H9 (cell line): ENCODE measurements around the gene FAM76B. TPM values are rescaled to one million over a fixed set of nuclear protein-coding genes. Genes with fewer than 3 reads are reported as not detected.

Source experiments
- DNase-seq: peaks from one replicate; pipeline ENCODE4 v3.0.0-alpha.2; 2017
- H2AFZ ChIP-seq: one replicate; pipeline ENCODE4 v1.6.1; 2013; ENCODE audit warnings: mild to moderate bottlenecking, low read length, control low read depth, moderate library complexity
- H2AK5ac ChIP-seq: 2 replicates; pipeline ENCODE4 v1.6.1; 2013; ENCODE audit warnings: low read length, control low read depth, mixed read lengths; ENCODE audit not compliant: insufficient read length
- H2BK120ac ChIP-seq: one replicate; pipeline ENCODE4 v1.6.1; 2013; ENCODE audit warnings: low read depth, mild to moderate bottlenecking, low read length, control low read depth, inconsistent platforms; ENCODE audit not compliant: poor library complexity, severe bottlenecking
- H2BK12ac ChIP-seq: 2 replicates; pipeline ENCODE4 v1.6.1; 2013; ENCODE audit warnings: low read length, control low read depth, mixed read lengths, low read depth; ENCODE audit not compliant: insufficient read length
- H2BK15ac ChIP-seq: 2 replicates; pipeline ENCODE4 v1.6.1; 2013; ENCODE audit warnings: low read depth, low read length, control low read depth
- H2BK20ac ChIP-seq: one replicate; pipeline ENCODE4 v1.6.1; 2013; ENCODE audit warnings: low read depth, mild to moderate bottlenecking, low read length, control low read depth, inconsistent platforms; ENCODE audit not compliant: poor library complexity, severe bottlenecking
- H2BK5ac ChIP-seq: 2 replicates; pipeline ENCODE4 v1.6.1; 2013; ENCODE audit warnings: low read length, control low read depth, mixed read lengths; ENCODE audit not compliant: insufficient read length
- H3K14ac ChIP-seq: 2 replicates; pipeline ENCODE4 v1.6.1; 2013; ENCODE audit warnings: low read length, control low read depth; ENCODE audit not compliant: insufficient read depth
- H3K18ac ChIP-seq: 2 replicates; pipeline ENCODE4 v1.6.1; 2013; ENCODE audit warnings: low read depth, mild to moderate bottlenecking, mixed read lengths, low read length, control low read depth; ENCODE audit not compliant: insufficient read length
- H3K23ac ChIP-seq: 2 replicates; pipeline ENCODE4 v1.6.1; 2013; ENCODE audit warnings: low read length, control low read depth, mixed read lengths, low read depth; ENCODE audit not compliant: insufficient read length
- H3K23me2 ChIP-seq: 2 replicates; pipeline ENCODE4 v1.6.1; 2013; ENCODE audit warnings: low read depth, mild to moderate bottlenecking, mixed read lengths, low read length, control low read depth; ENCODE audit not compliant: insufficient read length, poor library complexity, severe bottlenecking
- H3K27ac ChIP-seq: 2 replicates; pipeline ENCODE4 v1.5.1; 2013; ENCODE audit warnings: low read length, control low read depth, mixed read lengths, low read depth; ENCODE audit not compliant: insufficient read length
- H3K27me3 ChIP-seq: 2 replicates; pipeline ENCODE4 v1.6.1; 2013; ENCODE audit warnings: low read length, control low read depth, inconsistent platforms; ENCODE audit not compliant: insufficient read depth
- H3K4ac ChIP-seq: 2 replicates; pipeline ENCODE4 v1.6.1; 2013; ENCODE audit warnings: low read depth, mild to moderate bottlenecking, control low read depth, inconsistent platforms, low read length, moderate library complexity
- H3K4me1 ChIP-seq: 2 replicates; pipeline ENCODE4 v1.6.1; 2013; ENCODE audit warnings: low read length, control low read depth, inconsistent platforms; ENCODE audit not compliant: insufficient read depth
- H3K4me2 ChIP-seq: 2 replicates; pipeline ENCODE4 v1.6.1; 2013; ENCODE audit warnings: low read length, control low read depth, mixed read lengths; ENCODE audit not compliant: insufficient read length, insufficient read depth
- H3K56ac ChIP-seq: 2 replicates; pipeline ENCODE4 v1.6.1; 2013; ENCODE audit warnings: low read depth, mild to moderate bottlenecking, mixed read lengths, low read length, control low read depth; ENCODE audit not compliant: insufficient read length
- H3K79me1 ChIP-seq: 2 replicates; pipeline ENCODE4 v1.6.1; 2013; ENCODE audit warnings: low read depth, mild to moderate bottlenecking, moderate library complexity, low read length, control low read depth, inconsistent platforms; ENCODE audit not compliant: insufficient read depth, poor library complexity, severe bottlenecking
- H3K79me2 ChIP-seq: 2 replicates; pipeline ENCODE4 v1.6.1; 2013; ENCODE audit warnings: low read length, control low read depth, inconsistent platforms; ENCODE audit not compliant: insufficient read depth
- H3K9ac ChIP-seq: 2 replicates; pipeline ENCODE4 v1.6.1; 2013; ENCODE audit warnings: low read length, control low read depth, mixed read lengths; ENCODE audit not compliant: insufficient read length; ENCODE audit errors: extremely low read depth
- H3K9me3 ChIP-seq: one replicate; pipeline ENCODE4 v1.6.1; 2013; ENCODE audit warnings: low read depth, low read length, inconsistent platforms; ENCODE audit not compliant: control insufficient read depth
- H3T11ph ChIP-seq: one replicate; pipeline ENCODE4 v1.6.1; 2013; ENCODE audit warnings: mild to moderate bottlenecking, low read length, control low read depth, inconsistent platforms
- H4K20me1 ChIP-seq: one replicate; pipeline ENCODE4 v1.6.1; 2013; ENCODE audit not compliant: control insufficient read depth, insufficient read length, insufficient read depth
- H4K5ac ChIP-seq: 2 replicates; pipeline ENCODE4 v1.6.1; 2013; ENCODE audit warnings: low read depth, mild to moderate bottlenecking, mixed read lengths, low read length, control low read depth; ENCODE audit not compliant: insufficient read length
- H4K8ac ChIP-seq: replicated peaks from 2 replicates; pipeline ENCODE4 v1.6.1; 2013; ENCODE audit warnings: low read length, control low read depth, mixed read lengths, low read depth; ENCODE audit not compliant: insufficient read length
- H4K91ac ChIP-seq: 2 replicates; pipeline ENCODE4 v1.6.1; 2013; ENCODE audit warnings: low read depth, mild to moderate bottlenecking, moderate library complexity, mixed read lengths, low read length, control low read depth; ENCODE audit not compliant: insufficient read length
- H3K27ac Mint-ChIP-seq, 3 experiments: 2 replicates in 2 of 3; 3 replicates in 1 of 3; pipeline ENCODE4 v1.8.0; 2020 to 2021; ENCODE audit warnings: mixed read lengths in 3 of 3, mild to moderate bottlenecking in 1 of 3, moderate library complexity in 1 of 3
- H3K27me3 Mint-ChIP-seq: 2 replicates; pipeline ENCODE4 v1.8.0; 2021; ENCODE audit warnings: low read depth, mild to moderate bottlenecking, moderate library complexity, mixed read lengths
- H3K36me3 Mint-ChIP-seq, 3 experiments: 2 replicates in 2 of 3; 3 replicates in 1 of 3; pipeline ENCODE4 v1.8.0; 2020 to 2021; ENCODE audit warnings: low read depth in 3 of 3, mixed read lengths in 3 of 3; ENCODE audit not compliant: insufficient read depth in 1 of 3
- H3K4me1 Mint-ChIP-seq, 2 experiments: 2 replicates each; pipeline ENCODE4 v1.8.0; 2020; ENCODE audit warnings: mixed read lengths in 2 of 2
- H3K4me3 Mint-ChIP-seq, 2 experiments: 2 replicates in 1 of 2; 3 replicates in 1 of 2; pipeline ENCODE4 v1.8.0; 2020 to 2021; ENCODE audit warnings: mild to moderate bottlenecking in 2 of 2, mixed read lengths in 2 of 2, moderate library complexity in 1 of 2
- H3K9me3 Mint-ChIP-seq, 2 experiments: 2 replicates in 1 of 2; 3 replicates in 1 of 2; pipeline ENCODE4 v1.8.0; 2020; ENCODE audit warnings: mild to moderate bottlenecking in 2 of 2, mixed read lengths in 2 of 2, moderate library complexity in 1 of 2
- CTCF ChIP-seq: fragments of 200-600 bp; sonication (generic); conservative IDR thresholded peaks from 3 replicates; pipeline ENCODE4 v1.8.0; 2021; ENCODE audit warnings: antibody characterized with exemption, mild to moderate bottlenecking
- WGBS: extraction: QIAGEN DNeasy Blood & Tissue Kit; methylation state at CpG from one replicate; pipeline ENCODE4 v1.1.7; 2013; ENCODE audit warnings: missing lambda C conversion rate, low lambda C conversion rate, mixed read lengths; ENCODE audit not compliant: insufficient read length; ENCODE audit errors: extremely low coverage; 5-methylcytosine and 5-hydroxymethylcytosine counted together
- total RNA-seq: library from RNA; stranded (reverse); gene quantifications from 2 replicates; pipeline ENCODE4 v1.2.1, GENCODE V29; 2021

The FAM76B gene
- total RNA-seq, 1 experiment from 2014 or later, result 31.5 TPM

DNA sequence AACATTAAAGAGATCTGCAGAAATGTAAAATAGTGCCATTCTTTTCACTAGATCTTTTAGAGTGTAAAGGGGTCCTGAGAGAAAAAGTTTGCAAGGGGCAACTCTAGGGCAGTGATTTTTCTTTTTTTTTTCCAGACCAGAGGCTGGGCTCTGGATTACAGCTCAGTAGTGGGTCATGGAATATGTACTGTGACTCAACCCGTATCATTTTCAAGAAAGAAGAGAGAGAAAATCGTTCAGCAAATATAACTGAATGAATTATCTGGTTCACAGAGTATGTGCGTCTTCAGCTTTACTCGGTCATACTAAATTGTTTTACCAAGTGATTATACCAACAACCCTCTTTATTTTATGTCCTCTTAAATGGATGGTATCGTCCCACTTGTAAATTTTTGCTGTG is 4.5 kb upstream of the FAM76B start:
- Histone ChIP-seq H3K9ac (no peak overlapping the region), H4K5ac (no peak overlapping the region), H4K91ac (no peak overlapping the region), H3K27ac (no peak overlapping the region), H2AFZ (no peak overlapping the region), H2BK15ac (no peak overlapping the region), H4K8ac (no peak overlapping the region), H2BK20ac (no peak overlapping the region), H2BK120ac (no peak overlapping the region), H3K79me1 (no peaks in the 10 kb centered on the region), H3K56ac (no peak overlapping the region), H2BK12ac (no peak overlapping the region), H3T11ph (no peak overlapping the region), H3K4ac (no peak overlapping the region), H3K4me1 (no peaks in the 10 kb centered on the region), H3K23ac (no peak overlapping the region), H3K27me3 (no peaks in the 10 kb centered on the region), H3K23me2 (peaks cover 8% of the 10 kb centered on the region), H4K20me1 (no peaks in the 10 kb centered on the region), H3K9me3 (no peaks in the 10 kb centered on the region), H3K18ac (no peak overlapping the region), H3K4me2 (no peak overlapping the region), H3K79me2 (peaks cover 22% of the 10 kb centered on the region; the same call in 1 of the 2 replicates), H3K14ac (no peak overlapping the region), H2AK5ac (no peak overlapping the region), H2BK5ac (no peak overlapping the region)
- Mint-ChIP-seq H3K27ac (no peak overlapping the region; a peak in 1 of 7 replicates), H3K27me3 (no peaks in the 10 kb centered on the region), H3K36me3 (peaks cover under 1 to 5% (median 1%) of the 10 kb centered on the region in 3 experiments; a peak in 5 of 7 replicates), H3K4me3 (no peak overlapping the region), H3K4me1 (peaks cover 27 to 31% of the 10 kb centered on the region in 2 experiments), H3K9me3 (no peaks in the 10 kb centered on the region)
- no peak for TF ChIP-seq CTCF
- no CpG with 5 or more reads among the region's 5 CpGs for WGBS
- DNase-seq, result no peak
